GM12878 (cell line): ENCODE data around the gene PCSK6. TPM values are rescaled to one million over a fixed set of nuclear protein-coding genes. Genes with fewer than 3 reads are reported as not detected.

Experiments used
- ATAC-seq: fragments of 200-7000 bp; cut with Tn5 transposase; 3 replicates; pipeline ENCODE4 v1.9.1; 2020; ENCODE audit warnings: mild to moderate bottlenecking, moderate library complexity
- BruUV-seq: library from RNA; stranded (reverse); fragments of 400-500 nt; replicated peaks from 2 replicates; lab custom pipeline; 2021; lab: Mats Ljungman, UMichigan
- CTCF ChIA-PET: fragments of 300-600 bp; sonication (Branson Sonifier 250); formaldehyde crosslinking; extraction: SDS; loops from one replicate; lab custom pipeline; 2021; ENCODE audit warnings: inconsistent platforms; lab: Yijun Ruan, JAX
- POLR2A ChIA-PET: fragments of 350-600 bp; formaldehyde crosslinking; extraction: SDS; loops from one replicate; lab custom pipeline; 2021; ENCODE audit warnings: inconsistent platforms; lab: Charles Lee
- RAD21 ChIA-PET: fragments of 300-600 bp; sonication (Branson Sonifier 250); formaldehyde crosslinking; loops from one replicate; lab custom pipeline; 2023; ENCODE audit warnings: antibody characterized with exemption; ENCODE audit not compliant: unreplicated experiment; lab: Charles Lee
- SMC1A ChIA-PET: fragments of 300-600 bp; sonication (Branson Sonifier 250); formaldehyde crosslinking; loops from one replicate; lab custom pipeline; 2023; ENCODE audit not compliant: unreplicated experiment, uncharacterized antibody; lab: Charles Lee
- DNase-seq: peaks from one replicate; pipeline ENCODE4 v3.0.0-alpha.2; 2011; ENCODE audit warnings: low read depth, low spot score
- FAIRE-seq: peaks from 3 replicates; lab custom pipeline; 2011; peaks lifted over from hg19 to GRCh38; lab: Jason Lieb, UNC
- H2AFZ ChIP-seq: 2 replicates; pipeline ENCODE4 v1.6.0; 2011; ENCODE audit warnings: low read depth, low read length, control low read depth; ENCODE audit not compliant: control insufficient read depth
- H3K27ac ChIP-seq: 2 replicates; pipeline ENCODE4 v1.5.1; 2011; ENCODE audit warnings: control low read depth; ENCODE audit not compliant: control insufficient read depth, insufficient read depth
- H3K27me3 ChIP-seq, 2 experiments: replicated peaks in 1 of 2; 2 replicates each; pipeline versions ENCODE4 v1.6.0 to v1.6.1; 2011; ENCODE audit warnings: low read length in 1 of 2; ENCODE audit not compliant: control insufficient read depth in 2 of 2, insufficient read depth in 2 of 2
- H3K36me3 ChIP-seq, 2 experiments: 2 replicates each; pipeline ENCODE4 v1.5.1; 2011; ENCODE audit warnings: low read length in 1 of 2; ENCODE audit not compliant: control insufficient read depth in 2 of 2, insufficient read depth in 2 of 2
- H3K4me1 ChIP-seq: 2 replicates; pipeline ENCODE4 v1.6.1; 2011; ENCODE audit warnings: mild to moderate bottlenecking, low read length, moderate library complexity, mixed read lengths; ENCODE audit not compliant: control insufficient read depth, insufficient read depth
- H3K4me2 ChIP-seq: 2 replicates; pipeline ENCODE4 v1.6.0; 2011; ENCODE audit warnings: control low read depth; ENCODE audit not compliant: control insufficient read depth, insufficient read depth
- H3K4me3 ChIP-seq: fragments of 200-600 bp; sonication (generic); 2 replicates; pipeline ENCODE4 v1.5.1; 2016
- H3K79me2 ChIP-seq: 2 replicates; pipeline ENCODE4 v1.6.0; 2011; ENCODE audit warnings: low read length; ENCODE audit not compliant: control insufficient read depth, insufficient read depth
- H3K9ac ChIP-seq: 2 replicates; pipeline ENCODE4 v1.8.0; 2011; ENCODE audit warnings: low read length, control low read depth, mixed read lengths; ENCODE audit not compliant: control insufficient read depth, insufficient read depth
- H3K9me3 ChIP-seq: replicated peaks from 3 replicates; pipeline ENCODE4 v1.5.1; 2011; ENCODE audit warnings: mild to moderate bottlenecking, low read length; ENCODE audit not compliant: control insufficient read depth, insufficient read depth
- H4K20me1 ChIP-seq: 2 replicates; pipeline ENCODE4 v1.6.0; 2011; ENCODE audit not compliant: control insufficient read depth, insufficient read depth
- BCLAF1 ChIP-seq: fragments of 450-650 bp; IDR thresholded peaks from 2 replicates; pipeline ENCODE4 v1.6.1; 2017; ENCODE audit warnings: antibody characterized with exemption, mild to moderate bottlenecking, moderate library complexity
- CEBPB ChIP-seq, 2 experiments: fragments of 150-350 bp in 1 of 2; IDR thresholded peaks; 2 replicates each; pipeline ENCODE4 v1.6.1; 2012 to 2014; ENCODE audit warnings: low read depth in 2 of 2, low read length in 2 of 2, borderline replicate concordance in 1 of 2, inconsistent platforms in 1 of 2
- DPF2 ChIP-seq: fragments of 450-650 bp; IDR thresholded peaks from 2 replicates; pipeline ENCODE4 v1.6.1; 2017; ENCODE audit warnings: mild to moderate bottlenecking
- EED ChIP-seq: sonication (generic); IDR thresholded peaks from 2 replicates; pipeline ENCODE4 v1.6.1; 2016; ENCODE audit warnings: antibody characterized with exemption, low read depth
- GATAD2B ChIP-seq: fragments of 450-650 bp; conservative IDR thresholded peaks from 2 replicates; pipeline ENCODE4 v1.6.1; 2017; ENCODE audit warnings: low read depth, mild to moderate bottlenecking, moderate library complexity
- HSF1 ChIP-seq: fragments of 150-350 bp; IDR thresholded peaks from 2 replicates; pipeline ENCODE4 v1.6.1; 2014; ENCODE audit warnings: mild to moderate bottlenecking, low read depth, low read length
- KLF5 ChIP-seq: fragments of 450-650 bp; IDR thresholded peaks from 2 replicates; pipeline ENCODE4 v1.6.1; 2014; ENCODE audit warnings: mild to moderate bottlenecking; ENCODE audit not compliant: partially characterized antibody
- MEF2B ChIP-seq: fragments of 450-650 bp; IDR thresholded peaks from 2 replicates; pipeline ENCODE4 v1.6.1; 2018; ENCODE audit warnings: mild to moderate bottlenecking, moderate library complexity; ENCODE audit not compliant: partially characterized antibody, poor library complexity, severe bottlenecking
- MTA3 ChIP-seq: IDR thresholded peaks from 2 replicates; pipeline ENCODE4 v1.6.1; 2012; ENCODE audit warnings: low read length, inconsistent platforms, borderline replicate concordance
- SUZ12 ChIP-seq: fragments of 200-600 bp; sonication (generic); IDR thresholded peaks from one replicate; pipeline ENCODE4 v1.6.1; 2018; ENCODE audit warnings: antibody characterized with exemption, mild to moderate bottlenecking; ENCODE audit not compliant: unreplicated experiment
- TCF7 ChIP-seq: IDR thresholded peaks from 2 replicates; pipeline ENCODE4 v1.6.1; 2014; ENCODE audit warnings: antibody characterized with exemption, borderline replicate concordance
- ZNF592 ChIP-seq: fragments of 450-650 bp; IDR thresholded peaks from 2 replicates; pipeline ENCODE4 v1.6.1; 2017; ENCODE audit warnings: mild to moderate bottlenecking, moderate library complexity
- WGBS: methylation state at CpG from one replicate; pipeline ENCODE4 v1.1.6; 2016; ENCODE audit warnings: low lambda C conversion rate; ENCODE audit not compliant: insufficient replicate concordance, insufficient coverage; ENCODE audit errors: missing lambda C conversion rate; 5-methylcytosine and 5-hydroxymethylcytosine counted together
- in situ Hi-C: fragments of 300-500 bp; cut with MboI; formaldehyde crosslinking; loops from 9 replicates; pipeline ENCODE4 v1.14.3; 2018; ENCODE audit warnings: mixed read lengths
- intact Hi-C: fragments of 100-400 bp; cut with micrococcal nuclease; formaldehyde crosslinking; loops from one replicate; pipeline ENCODE4 v1.14.2; 2022; ENCODE audit not compliant: unreplicated experiment
- polyA plus RNA-seq, 11 experiments: library from polyadenylated mRNA; depleted of rRNA in 4 of 11; unstranded in 6 of 11; stranded (reverse) in 5 of 11; fragments of >200 nt; fragmentation: Nextera tagmentation in 4 of 11; fragmentation: Illumina TruSeq in 1 of 11; extraction: Ambion mirVana in 4 of 11; extraction: Trizol in 1 of 11; gene quantifications; 1 replicate in 1 of 11; 2 replicates in 10 of 11; pipeline versions ENCODE4 v1.2.1 to v1.2.3, GENCODE V29; 2011 to 2016; ENCODE audit warnings: inconsistent platforms in 2 of 11, missing spikeins in 2 of 11, low read depth in 1 of 11
- total RNA-seq, 4 experiments: library from RNA; depleted of rRNA in 3 of 4; stranded (reverse); fragments of >200 nt in 3 of 4; fragmentation: Illumina TruSeq in 1 of 4; extraction: Trizol in 1 of 4; gene quantifications; 2 replicates each; pipeline versions ENCODE4 v1.2.1 to v1.2.3, GENCODE V29; 2013 to 2021
- TF ChIP-seq, protein P1 (sequence below): IDR thresholded peaks from 2 replicates; pipeline ENCODE4 v1.6.1; 2012; ENCODE audit warnings: low read depth, low read length, improper control_type of control experiment
- TF ChIP-seq, protein P2 (sequence below): IDR thresholded peaks from 2 replicates; pipeline ENCODE4 v1.6.1; 2011; ENCODE audit warnings: low read depth, low read length, improper control_type of control experiment, borderline replicate concordance

PCSK6 gene
- total and polyA plus RNA-seq, 10 of the 15 experiments (the other 5 are each of a cell fraction or from before 2014, with no cell fraction given) = 0.19 to 0.67 (median 0.25) TPM; not detected in 4

DNA sequence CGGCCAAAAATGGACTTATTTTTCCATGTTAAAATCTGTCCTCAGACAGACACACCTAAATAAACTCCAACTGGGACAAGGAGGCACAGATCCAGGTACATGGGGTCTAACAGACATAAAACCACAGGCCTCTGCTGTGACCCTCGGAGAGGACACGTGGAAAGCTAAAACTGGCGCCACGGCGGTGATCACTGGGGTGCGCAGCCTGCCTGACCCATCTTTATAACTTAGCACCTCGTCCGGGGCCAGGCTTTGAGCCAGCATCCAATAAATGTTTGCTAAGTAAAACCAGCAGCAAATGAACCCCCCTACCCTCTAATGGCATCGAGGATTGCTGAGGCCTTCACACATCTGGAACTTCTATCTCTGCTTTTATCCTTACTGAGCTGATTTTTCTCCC is 15.3 kb downstream of the PCSK6 start:
- H2AFZ ChIP-seq = no peak overlapping the region
- no peaks in the 10 kb centered on the region for H4K20me1 ChIP-seq
- SMC1A ChIA-PET = no interaction called here
- no TSS peak for BruUV-seq
- CTCF ChIA-PET = no interaction called here
- TF ChIP-seq MTA3 (no peak), BCLAF1 (no peak), KLF5 (no peak), TCF7 (no peak), MEF2B (no peak), DPF2 (no peak), ZNF592 (no peak), SUZ12 (no peak), EED (no peak), GATAD2B (no peak), HSF1 (no peak), CEBPB (IDR thresholded peaks at IDR 0.05; ENCODE audit: borderline replicate concordance in 1 of 2, low read depth in 2 of 2, low read length in 2 of 2) (no peak)
- TF ChIP-seq, protein P1, sequence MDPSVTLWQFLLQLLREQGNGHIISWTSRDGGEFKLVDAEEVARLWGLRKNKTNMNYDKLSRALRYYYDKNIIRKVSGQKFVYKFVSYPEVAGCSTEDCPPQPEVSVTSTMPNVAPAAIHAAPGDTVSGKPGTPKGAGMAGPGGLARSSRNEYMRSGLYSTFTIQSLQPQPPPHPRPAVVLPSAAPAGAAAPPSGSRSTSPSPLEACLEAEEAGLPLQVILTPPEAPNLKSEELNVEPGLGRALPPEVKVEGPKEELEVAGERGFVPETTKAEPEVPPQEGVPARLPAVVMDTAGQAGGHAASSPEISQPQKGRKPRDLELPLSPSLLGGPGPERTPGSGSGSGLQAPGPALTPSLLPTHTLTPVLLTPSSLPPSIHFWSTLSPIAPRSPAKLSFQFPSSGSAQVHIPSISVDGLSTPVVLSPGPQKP = no peak
- TF ChIP-seq, protein P2, sequence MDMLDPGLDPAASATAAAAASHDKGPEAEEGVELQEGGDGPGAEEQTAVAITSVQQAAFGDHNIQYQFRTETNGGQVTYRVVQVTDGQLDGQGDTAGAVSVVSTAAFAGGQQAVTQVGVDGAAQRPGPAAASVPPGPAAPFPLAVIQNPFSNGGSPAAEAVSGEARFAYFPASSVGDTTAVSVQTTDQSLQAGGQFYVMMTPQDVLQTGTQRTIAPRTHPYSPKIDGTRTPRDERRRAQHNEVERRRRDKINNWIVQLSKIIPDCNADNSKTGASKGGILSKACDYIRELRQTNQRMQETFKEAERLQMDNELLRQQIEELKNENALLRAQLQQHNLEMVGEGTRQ = no peak
- TF ChIP-seq, all 136 proteins: peak for 0
- RAD21 ChIA-PET = no interaction called here
- Histone ChIP-seq H3K4me2 (no peak overlapping the region), H3K27ac (no peak overlapping the region), H3K4me3 (no peak overlapping the region), H3K9me3 (no peaks in the 10 kb centered on the region), H3K4me1 (no peaks in the 10 kb centered on the region), H3K79me2 (no peaks in the 10 kb centered on the region), H3K27me3 (no peaks in the 10 kb centered on the region; a peak in 1 of 4 replicates), H3K9ac (no peak overlapping the region), H3K36me3 (no peaks in the 10 kb centered on the region)
- no peak for FAIRE-seq
- intact Hi-C loops (no loop called here), in situ Hi-C loops (no loop called here)
- no peak for ATAC-seq
- 59% methylated on average over 10 of the region's 10 CpGs for WGBS
- no peak for DNase-seq
- POLR2A ChIA-PET = no interaction called here
